Natural killer cell treated with Interleukin-12 subunit alpha and Interleukin-12 subunit beta and Interleukin-15 and Interleukin-18, amount 100 ng/mL, for 72 hours (primary cell): Measurements from ENCODE around the gene BRS3. TPM values are rescaled to one million over a fixed set of nuclear protein-coding genes. Genes with fewer than 3 reads are reported as not detected.
"Not testable (repeated sequence)": the region's sequence is repeated elsewhere in the genome, so short reads cannot be mapped to it uniquely, and the experiment has no call there.

Experiments used
- ATAC-seq, 2 donors: fragments of 150-1000 bp; cut with Tn5 transposase in 1 of 2; sonication (Bioruptor Pico), chemical (Tn5 transposase) in 1 of 2; 2 replicates each; pipeline ENCODE4 v1.10.0; 2021
- DNase-seq: peaks from one replicate; pipeline ENCODE4 v3.0.0; 2022; ENCODE audit warnings: low spot score
- H3K27ac Mint-ChIP-seq, 2 donors: 1 replicate in 1 of 2; 2 replicates in 1 of 2; pipeline ENCODE4 v1.8.0; 2022; ENCODE audit warnings: mixed read lengths in 2 of 2, mild to moderate bottlenecking in 1 of 2, moderate library complexity in 1 of 2
- H3K27me3 Mint-ChIP-seq, 2 donors: 1 replicate in 1 of 2; 2 replicates in 1 of 2; pipeline ENCODE4 v1.8.0; 2022; ENCODE audit warnings: mixed read lengths in 2 of 2
- H3K36me3 Mint-ChIP-seq: one replicate; pipeline ENCODE4 v1.8.0; 2022; ENCODE audit warnings: mixed read lengths
- H3K4me1 Mint-ChIP-seq, 2 donors: 1 replicate in 1 of 2; 2 replicates in 1 of 2; pipeline ENCODE4 v1.8.0; 2022; ENCODE audit warnings: low read depth in 2 of 2, mixed read lengths in 2 of 2, mild to moderate bottlenecking in 1 of 2
- H3K4me3 Mint-ChIP-seq: one replicate; pipeline ENCODE4 v1.8.0; 2022; ENCODE audit warnings: mixed read lengths
- H3K9me3 Mint-ChIP-seq: 2 replicates; pipeline ENCODE4 v1.8.0; 2022; ENCODE audit warnings: mixed read lengths
- total RNA-seq, 2 donors: library from RNA; stranded (reverse); gene quantifications; one replicate each; pipeline ENCODE4 v1.2.3, GENCODE V29; 2022

Gene BRS3
- not detected for total RNA-seq

GRCh38 chrX:136487647-136488046 is at the start of gene BRS3:
TSS of gene BRS3 (plus strand) at chrX:136487947. CDS start at chrX:136488115, 168 bp downstream.
- H3K4me1 Mint-ChIP-seq, result no peaks in the 10 kb centered on the region
- H3K27me3 Mint-ChIP-seq, result peaks cover 34 to 45% of the 10 kb centered on the region in 2 donors
- no peaks in the 10 kb centered on the region for H3K9me3 Mint-ChIP-seq
- no peak within 1 kb of the TSS for H3K4me3 Mint-ChIP-seq
- ATAC-seq (no peak), DNase-seq (no peak)
- no peaks in the 10 kb centered on the region for H3K36me3 Mint-ChIP-seq
- H3K27ac Mint-ChIP-seq, result no peak within 1 kb of the TSS

- Mint-ChIP-seq H3K27ac (no peak overlapping the region), H3K36me3 (no peaks in the 10 kb centered on the region), H3K4me3 (no peak overlapping the region), H3K9me3 (no peaks in the 10 kb centered on the region), H3K4me1 (no peaks in the 10 kb centered on the region), H3K27me3 (peaks cover 7 to 26% of the 10 kb centered on the region in 2 donors)
- DNase-seq, result no peak
- ATAC-seq, result no peak
Measured at GRCh38 chrX:136438192-136438591, 49.6 kb upstream of the BRS3 start.

- not testable (repeated sequence) for H3K4me3 Mint-ChIP-seq, DNase-seq, H3K4me1 Mint-ChIP-seq, H3K36me3 Mint-ChIP-seq, H3K27me3 Mint-ChIP-seq, H3K9me3 Mint-ChIP-seq, H3K27ac Mint-ChIP-seq, ATAC-seq
Measured at GRCh38 chrX:136445674-136446073, 42.1 kb upstream of the BRS3 start.

GRCh38 chrX:136446208-136446607 is 41.5 kb upstream of the BRS3 start:
- Mint-ChIP-seq H3K36me3 (no peaks in the 10 kb centered on the region), H3K4me1 (no peaks in the 10 kb centered on the region), H3K9me3 (no peaks in the 10 kb centered on the region), H3K4me3 (no peak overlapping the region), H3K27ac (no peak overlapping the region), H3K27me3 (no peaks in the 10 kb centered on the region)
- ATAC-seq (no peak), DNase-seq (no peak)

GRCh38 chrX:136447308-136447707 is 40.4 kb upstream of the BRS3 start:
- no peak for ATAC-seq
- H3K36me3 Mint-ChIP-seq, result no peaks in the 10 kb centered on the region
- no peaks in the 10 kb centered on the region for H3K9me3 Mint-ChIP-seq
- no peaks in the 10 kb centered on the region for H3K4me1 Mint-ChIP-seq
- no peak overlapping the region for H3K27ac Mint-ChIP-seq
- H3K4me3 Mint-ChIP-seq, result no peak overlapping the region
- no peaks in the 10 kb centered on the region for H3K27me3 Mint-ChIP-seq
- DNase-seq, result no peak

- Mint-ChIP-seq H3K27me3 (no peaks in the 10 kb centered on the region), H3K4me1 (no peaks in the 10 kb centered on the region), H3K27ac (no peak overlapping the region), H3K4me3 (no peak overlapping the region), H3K9me3 (no peaks in the 10 kb centered on the region), H3K36me3 (no peaks in the 10 kb centered on the region)
- no peak for DNase-seq
- no peak for ATAC-seq
Measured at GRCh38 chrX:136447968-136448367, 39.8 kb upstream of the BRS3 start.

- DNase-seq (no peak), ATAC-seq (no peak)
- no peaks in the 10 kb centered on the region for H3K27me3 Mint-ChIP-seq
- H3K4me3 Mint-ChIP-seq, result no peak overlapping the region
- no peaks in the 10 kb centered on the region for H3K36me3 Mint-ChIP-seq
- H3K4me1 Mint-ChIP-seq, result no peaks in the 10 kb centered on the region
- H3K27ac Mint-ChIP-seq, result no peak overlapping the region
- H3K9me3 Mint-ChIP-seq, result no peaks in the 10 kb centered on the region
Measured at GRCh38 chrX:136450050-136450830, 37.5 kb upstream of the BRS3 start.

- Mint-ChIP-seq H3K4me1 (no peaks in the 10 kb centered on the region), H3K9me3 (no peaks in the 10 kb centered on the region), H3K36me3 (no peaks in the 10 kb centered on the region), H3K4me3 (no peak overlapping the region), H3K27me3 (peaks cover 0 to 6% of the 10 kb centered on the region in 2 donors), H3K27ac (no peak overlapping the region)
- DNase-seq (no peak), ATAC-seq (no peak)
Measured at GRCh38 chrX:136452614-136453013, 35.1 kb upstream of the BRS3 start.

- H3K4me3 Mint-ChIP-seq, result no peak overlapping the region
- ATAC-seq, result no peak
- H3K9me3 Mint-ChIP-seq, result no peaks in the 10 kb centered on the region
- no peak overlapping the region for H3K27ac Mint-ChIP-seq
- DNase-seq, result no peak
- no peaks in the 10 kb centered on the region for H3K36me3 Mint-ChIP-seq
- H3K27me3 Mint-ChIP-seq, result peaks cover 0 to 7% of the 10 kb centered on the region in 2 donors
- no peaks in the 10 kb centered on the region for H3K4me1 Mint-ChIP-seq
Measured at GRCh38 chrX:136453114-136453513, 34.6 kb upstream of the BRS3 start.

- peaks cover 0 to 7% of the 10 kb centered on the region in 2 donors for H3K27me3 Mint-ChIP-seq
- no peaks in the 10 kb centered on the region for H3K4me1 Mint-ChIP-seq
- H3K4me3 Mint-ChIP-seq, result no peak overlapping the region
- no peak overlapping the region for H3K27ac Mint-ChIP-seq
- H3K9me3 Mint-ChIP-seq, result no peaks in the 10 kb centered on the region
- no peak for ATAC-seq
- H3K36me3 Mint-ChIP-seq, result no peaks in the 10 kb centered on the region
- DNase-seq, result no peak
Measured at GRCh38 chrX:136453771-136454170, 34.0 kb upstream of the BRS3 start.

- H3K4me1 Mint-ChIP-seq, result no peaks in the 10 kb centered on the region
- ATAC-seq (no peak), DNase-seq (no peak)
- no peak overlapping the region for H3K4me3 Mint-ChIP-seq
- H3K9me3 Mint-ChIP-seq, result no peaks in the 10 kb centered on the region
- no peak overlapping the region for H3K27ac Mint-ChIP-seq
- H3K27me3 Mint-ChIP-seq, result peaks cover 0 to 10% of the 10 kb centered on the region in 2 donors
- no peaks in the 10 kb centered on the region for H3K36me3 Mint-ChIP-seq
Measured at GRCh38 chrX:136456133-136456532, 31.6 kb upstream of the BRS3 start.

GRCh38 chrX:136457303-136457917 is 30.3 kb upstream of the BRS3 start:
- Mint-ChIP-seq H3K36me3 (no peaks in the 10 kb centered on the region), H3K27ac (no peak overlapping the region)
- ATAC-seq, result no peak

GRCh38 chrX:136464589-136464988 is 23.2 kb upstream of the BRS3 start:
- Mint-ChIP-seq H3K4me1 (no peaks in the 10 kb centered on the region), H3K36me3 (no peaks in the 10 kb centered on the region), H3K27me3 (peaks cover 0 to 25% of the 10 kb centered on the region in 2 donors), H3K9me3 (no peaks in the 10 kb centered on the region), H3K4me3 (no peak overlapping the region), H3K27ac (no peak overlapping the region)
- ATAC-seq, result no peak
- no peak for DNase-seq

More at GRCh38 chrX:136457303-136457917, 30.3 kb upstream of the BRS3 start:
- Mint-ChIP-seq H3K4me3 (no peak overlapping the region), H3K27me3 (peaks cover 0 to 12% of the 10 kb centered on the region in 2 donors), H3K4me1 (no peaks in the 10 kb centered on the region), H3K9me3 (no peaks in the 10 kb centered on the region)
- no peak for DNase-seq

GRCh38 chrX:136467303-136467702 is 20.4 kb upstream of the BRS3 start:
- Mint-ChIP-seq H3K9me3 (no peaks in the 10 kb centered on the region), H3K4me1 (peaks cover 0 to 5% of the 10 kb centered on the region in 2 donors), H3K27me3 (peaks cover 0 to 23% of the 10 kb centered on the region in 2 donors), H3K27ac (no peak overlapping the region), H3K4me3 (no peak overlapping the region), H3K36me3 (no peaks in the 10 kb centered on the region)
- DNase-seq (no peak), ATAC-seq (no peak)
